SK-N-MC (cell line): Measurements from ENCODE around the gene KLHDC3.
"Not testable (repeated sequence)": the region's sequence is repeated elsewhere in the genome, so short reads cannot be mapped to it uniquely, and the experiment has no call there.

Experiments
- EZH2 ChIP-seq: fragments of 200-600 bp; sonication (generic); IDR thresholded peaks from one replicate; pipeline ENCODE4 v1.6.1; 2017; ENCODE audit warnings: antibody characterized with exemption
- POLR2AphosphoS5 ChIP-seq: IDR thresholded peaks from 2 replicates; pipeline ENCODE4 v1.6.1; 2012; ENCODE audit warnings: mild to moderate bottlenecking, low read depth, low read length, borderline replicate concordance

DNA sequence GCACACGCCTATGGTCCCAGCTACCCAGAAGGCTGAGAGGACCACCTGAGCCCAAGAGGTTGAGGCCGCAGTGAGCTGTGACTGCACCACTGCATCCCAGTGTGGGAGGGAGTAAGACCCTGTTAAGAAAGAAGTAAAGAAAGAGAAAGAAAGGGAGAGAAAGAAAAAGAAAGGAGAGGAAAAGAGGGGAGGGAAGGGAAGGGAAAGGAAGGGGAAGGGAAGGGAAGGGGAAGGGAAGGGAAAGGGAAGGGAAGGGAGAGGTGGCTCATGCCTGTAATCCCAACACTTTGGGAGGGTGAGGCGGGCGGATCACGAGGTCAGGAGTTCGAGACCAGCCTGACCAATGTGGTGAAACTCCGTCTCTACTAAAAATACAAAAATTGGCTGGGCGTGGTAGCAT is 27.4 kb downstream of the KLHDC3 start:
- not testable (repeated sequence) for TF ChIP-seq POLR2AphosphoS5, EZH2
